A549 (cell line): ENCODE data around the gene KCNG2.

ENCODE experiments used
- BHLHE40 ChIP-seq: IDR thresholded peaks from 2 replicates; pipeline ENCODE4 v1.6.1; 2012; ENCODE audit warnings: low read depth, low read length, inconsistent platforms
- CTCF ChIP-seq: fragments of >200 bp; sonication (Bioruptor Twin); formaldehyde crosslinking; IDR thresholded peaks from 3 replicates; pipeline ENCODE4 v1.5.1; 2016
- EP300 ChIP-seq, 2 experiments: fragments of >200 bp; sonication (Bioruptor Twin); formaldehyde crosslinking; IDR thresholded peaks; 2 replicates in 1 of 2; 3 replicates in 1 of 2; pipeline ENCODE4 v1.6.1; 2016 to 2017
- POLR2A ChIP-seq: IDR thresholded peaks from 2 replicates; pipeline ENCODE4 v1.6.1; 2012; ENCODE audit warnings: mild to moderate bottlenecking, low read length
- POLR2AphosphoS2 ChIP-seq: conservative IDR thresholded peaks from 2 replicates; pipeline ENCODE4 v1.6.1; 2012; ENCODE audit warnings: low read length, improper control_type of control experiment, inconsistent platforms
- RAD21 ChIP-seq, 2 experiments: fragments of >200 bp in 1 of 2; sonication (Bioruptor Twin) in 1 of 2; formaldehyde crosslinking in 1 of 2; IDR thresholded peaks in 1 of 2; conservative IDR thresholded peaks in 1 of 2; 2 replicates in 1 of 2; 3 replicates in 1 of 2; pipeline ENCODE4 v1.6.1; 2012 to 2018; ENCODE audit warnings: inconsistent platforms in 1 of 2
- ZSCAN20 ChIP-seq: fragments of 250-450 bp; sonication (Bioruptor Pico); IDR thresholded peaks from 2 replicates; pipeline ENCODE4 v1.8.0; 2022; ENCODE audit warnings: mild to moderate bottlenecking, moderate library complexity
- TF ChIP-seq, protein P1 (sequence below): IDR thresholded peaks from 2 replicates; pipeline ENCODE4 v1.6.1; 2012
- TF ChIP-seq, protein P2 (sequence below): fragments of 150-350 bp; IDR thresholded peaks from 2 replicates; pipeline ENCODE4 v1.6.1; 2014; ENCODE audit warnings: low read depth, mild to moderate bottlenecking, low read length

- TF ChIP-seq ZSCAN20 (CRISPR knock-in tag) (no peak), RAD21 (conservative IDR thresholded peaks at IDR 0.05 in 1 of 2, IDR thresholded peaks at IDR 0.05 in 1 of 2) (no peak), CTCF (no peak), EP300 (IDR thresholded peaks at IDR 0.05) (no peak), POLR2A (no peak), BHLHE40 (no peak), POLR2AphosphoS2 (no peak)
- TF ChIP-seq, protein P1, sequence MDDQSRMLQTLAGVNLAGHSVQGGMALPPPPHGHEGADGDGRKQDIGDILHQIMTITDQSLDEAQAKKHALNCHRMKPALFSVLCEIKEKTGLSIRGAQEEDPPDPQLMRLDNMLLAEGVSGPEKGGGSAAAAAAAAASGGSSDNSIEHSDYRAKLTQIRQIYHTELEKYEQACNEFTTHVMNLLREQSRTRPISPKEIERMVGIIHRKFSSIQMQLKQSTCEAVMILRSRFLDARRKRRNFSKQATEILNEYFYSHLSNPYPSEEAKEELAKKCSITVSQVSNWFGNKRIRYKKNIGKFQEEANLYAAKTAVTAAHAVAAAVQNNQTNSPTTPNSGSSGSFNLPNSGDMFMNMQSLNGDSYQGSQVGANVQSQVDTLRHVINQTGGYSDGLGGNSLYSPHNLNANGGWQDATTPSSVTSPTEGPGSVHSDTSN = no peak
- TF ChIP-seq, protein P2, sequence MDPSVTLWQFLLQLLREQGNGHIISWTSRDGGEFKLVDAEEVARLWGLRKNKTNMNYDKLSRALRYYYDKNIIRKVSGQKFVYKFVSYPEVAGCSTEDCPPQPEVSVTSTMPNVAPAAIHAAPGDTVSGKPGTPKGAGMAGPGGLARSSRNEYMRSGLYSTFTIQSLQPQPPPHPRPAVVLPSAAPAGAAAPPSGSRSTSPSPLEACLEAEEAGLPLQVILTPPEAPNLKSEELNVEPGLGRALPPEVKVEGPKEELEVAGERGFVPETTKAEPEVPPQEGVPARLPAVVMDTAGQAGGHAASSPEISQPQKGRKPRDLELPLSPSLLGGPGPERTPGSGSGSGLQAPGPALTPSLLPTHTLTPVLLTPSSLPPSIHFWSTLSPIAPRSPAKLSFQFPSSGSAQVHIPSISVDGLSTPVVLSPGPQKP = no peak
Measured at GRCh38 chr18:79945118-79946042, 147.6 kb downstream of the KCNG2 start.
